Measurements from ENCODE around the gene ZNF785.

GRCh38 chr16:30561089-30561816 lies 24.2 kb downstream of the ZNF785 start:
- TF ChIP-seq CTCF (IDR thresholded peaks at IDR 0.05; ENCODE audit: insufficient read depth, low read depth, low read length), result no peak
- no peak for TF ChIP-seq EZH2 (IDR thresholded peaks at IDR 0.05; ENCODE audit: insufficient read depth, low read length)

All from astrocyte (in vitro differentiated cells and primary cell).